IPS DF 6.9 (cell line): ENCODE data around the gene SMPX.

Experiments used
- DNase-seq: peaks from one replicate; pipeline ENCODE4 v3.0.0-alpha.2; 2013; ENCODE audit warnings: low read depth, low spot score
- H3K27ac ChIP-seq: one replicate; pipeline ENCODE4 v1.5.1; 2013; ENCODE audit warnings: low read length, control low read depth
- H3K27me3 ChIP-seq: 2 replicates; pipeline ENCODE4 v1.6.1; 2013; ENCODE audit warnings: mild to moderate bottlenecking, low read length; ENCODE audit not compliant: control insufficient read depth, insufficient read depth
- H3K36me3 ChIP-seq: 2 replicates; pipeline ENCODE4 v1.6.1; 2013; ENCODE audit warnings: low read length; ENCODE audit not compliant: control insufficient read depth, insufficient read depth
- H3K4me1 ChIP-seq: 2 replicates; pipeline ENCODE4 v1.6.1; 2013; ENCODE audit warnings: low read length; ENCODE audit not compliant: control insufficient read depth, insufficient read depth
- H3K4me3 ChIP-seq: 2 replicates; pipeline ENCODE4 v1.5.1; 2013; ENCODE audit warnings: mild to moderate bottlenecking, low read length
- H3K9me3 ChIP-seq: 2 replicates; pipeline ENCODE4 v1.6.1; 2013; ENCODE audit warnings: low read length, inconsistent platforms; ENCODE audit not compliant: control insufficient read depth, insufficient read depth
- WGBS: extraction: QIAGEN DNeasy Blood & Tissue Kit; methylation state at CpG from one replicate; pipeline ENCODE4 v1.1.7; 2013; ENCODE audit warnings: mixed read lengths, missing lambda C conversion rate; ENCODE audit not compliant: insufficient read length, insufficient coverage; 5-methylcytosine and 5-hydroxymethylcytosine counted together

Gene SMPX

DNA sequence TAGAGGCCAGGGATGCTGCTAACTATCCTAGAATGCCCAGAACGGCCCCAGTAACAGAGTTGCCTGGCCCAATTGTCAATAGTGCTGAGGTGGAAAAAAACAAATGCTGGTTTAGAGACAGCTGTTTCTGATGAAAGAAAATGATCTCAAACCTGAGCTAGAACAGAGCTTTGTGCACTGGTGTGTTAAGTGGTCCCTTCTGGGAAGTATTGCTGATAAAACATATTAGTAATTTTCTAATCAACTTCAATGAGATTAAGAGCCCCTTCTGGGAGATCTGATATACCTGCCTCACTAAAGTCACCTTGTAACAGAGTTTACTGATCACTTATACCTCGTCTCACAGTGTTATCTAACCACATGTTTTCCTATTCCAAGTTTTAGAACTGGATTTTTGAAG, 42.1 kb downstream of the SMPX start:
- Histone ChIP-seq H3K4me1 (no peaks in the 10 kb centered on the region), H3K27ac (no peak overlapping the region), H3K9me3 (no peaks in the 10 kb centered on the region), H3K27me3 (no peaks in the 10 kb centered on the region), H3K4me3 (no peak overlapping the region), H3K36me3 (no peaks in the 10 kb centered on the region)
- WGBS = no CpG with 5 or more reads among the region's 2 CpGs
- DNase-seq = no peak

DNA sequence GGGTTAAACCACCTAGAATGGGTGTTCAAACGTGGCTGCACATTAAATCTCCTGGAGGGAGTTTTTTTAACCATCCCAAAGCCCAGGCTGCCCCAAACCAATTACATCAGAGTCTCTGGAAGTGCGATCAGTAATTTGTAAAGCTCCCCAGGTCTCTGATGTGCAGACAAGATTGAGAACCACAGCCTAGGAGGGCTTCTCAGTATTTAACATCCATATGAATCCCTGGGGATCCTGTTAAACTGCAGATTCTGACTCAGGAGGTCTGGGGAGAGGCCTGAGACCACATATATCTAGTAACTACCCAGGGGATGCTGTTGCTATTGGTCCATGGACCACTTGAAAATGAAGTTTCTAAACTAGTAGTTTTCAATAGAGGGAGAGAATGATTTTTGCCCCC, 42.6 kb downstream of the SMPX start:
- Histone ChIP-seq H3K9me3 (no peaks in the 10 kb centered on the region), H3K36me3 (no peaks in the 10 kb centered on the region), H3K27me3 (no peaks in the 10 kb centered on the region), H3K27ac (no peak overlapping the region), H3K4me1 (no peaks in the 10 kb centered on the region), H3K4me3 (no peak overlapping the region)
- WGBS = no CpG with 5 or more reads among the region's 2 CpGs
- no peak for DNase-seq

GRCh38 chrX:21711848-21712197, 46.1 kb downstream of the SMPX start:
- Histone ChIP-seq H3K4me1 (no peaks in the 10 kb centered on the region), H3K27me3 (no peaks in the 10 kb centered on the region), H3K4me3 (no peak overlapping the region), H3K9me3 (no peaks in the 10 kb centered on the region), H3K27ac (no peak overlapping the region), H3K36me3 (no peaks in the 10 kb centered on the region)
- no peak for DNase-seq
- WGBS = no CpG with 5 or more reads among the region's 2 CpGs

GRCh38 chrX:21711129-21711847, 46.6 kb downstream of the SMPX start:
- WGBS = no CpG with 5 or more reads among the region's 7 CpGs
- no peaks in the 10 kb centered on the region for H3K27me3 ChIP-seq

DNA sequence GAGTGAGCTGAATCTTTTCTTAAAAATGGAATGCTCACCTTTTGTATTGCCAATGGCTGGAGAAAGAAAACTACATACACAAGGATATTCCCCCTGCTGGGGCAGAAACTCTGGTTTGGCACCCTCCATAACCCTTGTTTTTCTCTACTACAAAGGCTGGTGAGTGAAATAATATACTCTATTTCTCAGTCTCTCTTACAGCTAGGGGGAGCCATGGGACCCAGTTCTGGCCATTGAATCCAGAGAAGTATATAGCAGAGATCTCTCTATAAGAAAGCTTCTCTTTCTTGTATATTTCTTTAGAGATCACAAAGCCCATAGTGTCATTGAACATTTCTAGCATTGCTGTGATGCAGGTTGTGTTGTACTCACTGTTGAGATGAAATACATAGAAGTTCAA, 49.8 kb downstream of the SMPX start:
- H3K27me3 ChIP-seq = no peaks in the 10 kb centered on the region
- H3K4me1 ChIP-seq = no peaks in the 10 kb centered on the region
- no peak for DNase-seq
- H3K27ac ChIP-seq = no peak overlapping the region
- no peaks in the 10 kb centered on the region for H3K36me3 ChIP-seq
- H3K4me3 ChIP-seq = no peak overlapping the region
- H3K9me3 ChIP-seq = no peaks in the 10 kb centered on the region

More at GRCh38 chrX:21711129-21711847, 46.6 kb downstream of the SMPX start:
- Histone ChIP-seq H3K4me1 (no peaks in the 10 kb centered on the region), H3K36me3 (no peaks in the 10 kb centered on the region), H3K27ac (no peak overlapping the region), H3K9me3 (no peaks in the 10 kb centered on the region), H3K4me3 (no peak overlapping the region)
- DNase-seq = no peak

DNA sequence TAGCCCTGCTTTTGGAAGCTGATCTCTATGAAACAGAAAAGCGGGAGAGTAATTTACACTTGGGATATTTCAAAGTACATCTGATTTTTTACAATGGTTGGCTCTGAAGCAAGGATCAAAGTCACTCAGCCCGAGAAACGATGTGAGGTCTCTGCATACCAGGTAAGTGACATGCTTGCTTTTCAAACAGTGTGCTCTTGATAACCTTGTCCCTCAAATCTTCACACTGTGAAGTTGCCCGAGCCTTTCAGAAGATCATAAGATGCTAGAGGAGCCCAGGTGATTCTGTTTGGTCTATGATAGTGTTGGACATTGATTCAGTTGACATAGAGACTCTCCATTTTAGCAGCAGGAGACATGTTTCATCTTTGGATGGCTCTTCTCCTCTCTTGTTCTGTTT, 52.7 kb downstream of the SMPX start:
- Histone ChIP-seq H3K4me1 (no peaks in the 10 kb centered on the region), H3K4me3 (no peak overlapping the region), H3K27me3 (no peaks in the 10 kb centered on the region), H3K36me3 (no peaks in the 10 kb centered on the region), H3K9me3 (no peaks in the 10 kb centered on the region), H3K27ac (no peak overlapping the region)
- no peak for DNase-seq
- no CpG with 5 or more reads among the region's 4 CpGs for WGBS

DNA sequence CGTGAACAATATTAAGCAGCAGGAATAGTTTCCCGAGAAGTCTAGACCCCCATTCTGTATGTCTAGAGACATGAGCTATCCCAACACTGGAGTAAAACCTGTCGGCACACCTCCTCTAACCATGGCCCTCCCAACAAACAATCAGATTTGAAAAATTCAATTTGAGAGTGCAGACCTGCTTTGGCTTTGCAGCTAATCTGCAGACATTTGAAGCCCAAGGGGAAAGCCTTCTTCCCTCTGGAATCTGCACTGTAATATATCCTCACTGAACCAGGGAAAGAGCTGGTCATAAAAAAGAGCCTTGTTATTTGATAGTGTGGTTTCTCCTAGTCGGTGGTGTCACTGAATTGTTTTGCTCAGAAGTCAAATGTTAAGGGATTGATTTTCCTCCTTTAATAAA, 55.2 kb downstream of the SMPX start:
- no peak overlapping the region for H3K27ac ChIP-seq
- DNase-seq = no peak
- no CpG with 5 or more reads among the region's 4 CpGs for WGBS
- H3K4me3 ChIP-seq = no peak overlapping the region
- no peaks in the 10 kb centered on the region for H3K4me1 ChIP-seq
- no peaks in the 10 kb centered on the region for H3K27me3 ChIP-seq
- no peaks in the 10 kb centered on the region for H3K36me3 ChIP-seq
- no peaks in the 10 kb centered on the region for H3K9me3 ChIP-seq

DNA sequence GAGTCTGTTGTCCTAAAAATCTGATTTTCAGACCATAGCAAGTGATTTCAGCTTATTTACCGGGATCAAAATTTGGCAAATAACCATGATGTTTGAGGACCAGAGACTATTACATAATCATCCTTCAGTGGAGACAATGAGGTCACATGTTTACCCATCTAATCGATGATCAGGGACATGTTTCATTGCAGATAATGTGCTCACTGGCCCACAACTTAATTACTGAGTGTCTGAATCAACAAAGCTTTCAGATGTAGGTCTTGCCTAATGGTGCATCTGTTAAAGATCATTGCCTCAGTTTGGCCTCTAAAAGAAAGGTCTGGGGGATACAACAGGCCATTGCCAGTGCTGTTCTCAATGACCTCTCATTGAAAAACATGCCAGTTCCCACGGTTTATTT, 56.9 kb downstream of the SMPX start:
- no peak overlapping the region for H3K27ac ChIP-seq
- no peak overlapping the region for H3K4me3 ChIP-seq
- H3K9me3 ChIP-seq = no peaks in the 10 kb centered on the region
- no CpG with 5 or more reads among the region's 3 CpGs for WGBS
- no peaks in the 10 kb centered on the region for H3K4me1 ChIP-seq
- DNase-seq = no peak
- H3K36me3 ChIP-seq = no peaks in the 10 kb centered on the region
- no peaks in the 10 kb centered on the region for H3K27me3 ChIP-seq

GRCh38 chrX:21700275-21700674, 57.6 kb downstream of the SMPX start:
- Histone ChIP-seq H3K36me3 (no peaks in the 10 kb centered on the region), H3K4me1 (no peaks in the 10 kb centered on the region), H3K9me3 (no peaks in the 10 kb centered on the region), H3K4me3 (no peak overlapping the region), H3K27me3 (no peaks in the 10 kb centered on the region), H3K27ac (no peak overlapping the region)
- WGBS = no CpG with 5 or more reads among the region's 5 CpGs
- DNase-seq = no peak

DNA sequence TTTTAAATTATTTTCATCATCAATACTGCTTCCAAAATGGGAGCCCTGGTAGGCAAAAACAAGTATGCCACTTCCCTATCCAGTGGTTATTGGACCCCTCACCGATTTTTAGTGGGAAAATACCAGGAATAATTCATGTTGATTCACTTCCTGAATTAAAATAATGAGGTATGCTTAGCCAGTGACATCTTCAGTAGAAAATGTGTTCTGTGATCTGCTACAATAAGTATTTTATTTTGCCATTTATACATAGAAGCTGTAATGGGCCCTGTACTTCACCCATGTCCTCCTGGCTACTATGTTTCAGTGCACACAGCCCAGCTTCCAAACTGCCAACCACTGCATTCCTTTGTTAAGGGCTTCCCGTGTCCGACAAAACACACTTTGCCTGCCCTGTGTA, 58.8 kb downstream of the SMPX start:
- H3K4me3 ChIP-seq = no peak overlapping the region
- no peak for DNase-seq
- no peaks in the 10 kb centered on the region for H3K4me1 ChIP-seq
- H3K27ac ChIP-seq = no peak overlapping the region
- WGBS = no CpG with 5 or more reads among the region's 3 CpGs
- no peaks in the 10 kb centered on the region for H3K36me3 ChIP-seq
- H3K27me3 ChIP-seq = no peaks in the 10 kb centered on the region
- H3K9me3 ChIP-seq = no peaks in the 10 kb centered on the region

DNA sequence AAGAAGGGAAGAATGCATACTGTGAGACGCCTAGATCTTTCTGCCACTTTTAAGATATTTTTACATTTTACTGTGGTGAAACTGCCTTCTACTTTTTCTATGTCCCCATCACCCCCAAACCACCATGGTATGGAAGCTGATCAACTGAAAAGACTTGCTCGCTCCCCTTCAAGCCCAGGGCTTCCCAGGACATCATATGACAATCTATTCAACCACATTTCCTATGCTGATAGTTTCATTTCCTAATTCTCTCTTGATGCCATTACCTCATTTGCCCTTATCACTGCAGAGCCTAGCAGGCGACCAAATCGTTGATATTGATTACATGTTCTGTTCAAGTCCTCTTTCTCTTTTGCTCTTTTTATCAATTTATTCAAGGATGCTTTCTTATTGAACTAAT, 59.6 kb downstream of the SMPX start:
- no peak for DNase-seq
- no peaks in the 10 kb centered on the region for H3K27me3 ChIP-seq
- H3K27ac ChIP-seq = no peak overlapping the region
- no peak overlapping the region for H3K4me3 ChIP-seq
- no CpG with 5 or more reads among the region's 4 CpGs for WGBS
- no peaks in the 10 kb centered on the region for H3K4me1 ChIP-seq
- no peaks in the 10 kb centered on the region for H3K9me3 ChIP-seq
- H3K36me3 ChIP-seq = no peaks in the 10 kb centered on the region
